GM13976 (cell line): ENCODE results near the gene OPTC.

Source experiments
- DNase-seq: peaks from one replicate; pipeline ENCODE4 v3.0.0; 2012; ENCODE audit warnings: low spot score
- in situ Hi-C: fragments of 300-500 bp; cut with MboI; formaldehyde crosslinking; loops from one replicate; pipeline ENCODE4 v1.12.0; 2022; ENCODE audit warnings: low sequenced_read_pairs, mixed read lengths, inconsistent platforms; ENCODE audit not compliant: unreplicated experiment
- TF ChIP-seq, protein P1 (sequence below): IDR thresholded peaks from 2 replicates; pipeline ENCODE4 v1.5.1; 2012; ENCODE audit warnings: borderline replicate concordance, mild to moderate bottlenecking; ENCODE audit not compliant: insufficient read depth; ENCODE audit errors: extremely low read depth, missing control alignments, control extremely low read depth

OPTC gene

DNA sequence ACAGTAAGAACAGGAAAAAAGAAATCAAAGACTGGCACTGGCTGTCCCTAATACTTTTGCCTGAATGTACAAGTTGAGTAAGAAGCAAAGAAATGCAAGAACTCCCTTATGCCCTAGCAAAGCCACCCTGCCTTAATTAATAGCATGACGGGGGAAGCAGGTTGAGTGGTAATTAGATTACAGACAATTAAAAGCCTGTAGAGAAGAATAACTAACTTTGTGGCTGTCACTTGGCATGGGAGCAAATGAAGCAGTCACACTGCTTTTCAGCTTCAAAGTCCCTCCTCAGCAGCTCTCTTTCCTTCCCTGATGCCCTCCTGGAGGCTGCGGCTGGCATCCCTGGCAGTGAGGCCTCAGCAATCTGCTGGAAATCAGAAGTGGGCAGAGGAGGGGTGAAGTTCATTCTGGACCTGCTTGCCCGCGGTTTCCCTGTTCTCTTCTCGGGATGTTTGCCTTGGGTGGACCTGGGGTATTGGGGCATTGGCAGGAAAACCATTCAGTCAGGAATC lies 3.4 kb downstream of the OPTC start:
- in situ Hi-C loops, result no loop called here
- TF ChIP-seq, protein P1, sequence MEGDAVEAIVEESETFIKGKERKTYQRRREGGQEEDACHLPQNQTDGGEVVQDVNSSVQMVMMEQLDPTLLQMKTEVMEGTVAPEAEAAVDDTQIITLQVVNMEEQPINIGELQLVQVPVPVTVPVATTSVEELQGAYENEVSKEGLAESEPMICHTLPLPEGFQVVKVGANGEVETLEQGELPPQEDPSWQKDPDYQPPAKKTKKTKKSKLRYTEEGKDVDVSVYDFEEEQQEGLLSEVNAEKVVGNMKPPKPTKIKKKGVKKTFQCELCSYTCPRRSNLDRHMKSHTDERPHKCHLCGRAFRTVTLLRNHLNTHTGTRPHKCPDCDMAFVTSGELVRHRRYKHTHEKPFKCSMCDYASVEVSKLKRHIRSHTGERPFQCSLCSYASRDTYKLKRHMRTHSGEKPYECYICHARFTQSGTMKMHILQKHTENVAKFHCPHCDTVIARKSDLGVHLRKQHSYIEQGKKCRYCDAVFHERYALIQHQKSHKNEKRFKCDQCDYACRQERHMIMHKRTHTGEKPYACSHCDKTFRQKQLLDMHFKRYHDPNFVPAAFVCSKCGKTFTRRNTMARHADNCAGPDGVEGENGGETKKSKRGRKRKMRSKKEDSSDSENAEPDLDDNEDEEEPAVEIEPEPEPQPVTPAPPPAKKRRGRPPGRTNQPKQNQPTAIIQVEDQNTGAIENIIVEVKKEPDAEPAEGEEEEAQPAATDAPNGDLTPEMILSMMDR, result no peak
- no peak for DNase-seq

DNA sequence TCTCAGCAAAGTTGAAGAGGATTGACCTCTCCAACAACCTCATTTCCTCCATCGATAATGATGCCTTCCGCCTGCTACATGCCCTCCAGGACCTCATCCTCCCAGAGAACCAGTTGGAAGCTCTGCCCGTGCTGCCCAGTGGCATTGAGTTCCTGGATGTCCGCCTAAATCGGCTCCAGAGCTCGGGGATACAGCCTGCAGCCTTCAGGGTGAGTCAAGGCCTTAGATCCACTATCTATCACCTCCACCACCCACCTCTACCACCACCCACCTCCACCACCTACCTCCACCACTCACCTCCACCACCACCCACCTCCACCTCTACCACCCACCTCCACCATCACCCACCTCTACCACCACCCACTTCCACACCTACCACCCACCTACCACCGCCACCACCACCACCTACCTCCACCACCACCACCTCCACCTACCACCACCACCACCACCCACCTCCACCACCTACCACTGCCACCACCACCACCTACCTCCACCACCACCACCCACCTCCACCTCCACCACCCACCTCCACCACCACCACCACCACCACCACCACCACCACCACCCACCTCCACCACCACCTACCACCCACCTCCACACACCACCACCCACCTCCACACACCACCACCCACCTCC lies 5.8 kb downstream of the OPTC start:
- no peak for DNase-seq
- in situ Hi-C loops, result no loop called here
- TF ChIP-seq, protein P1, result no peak

DNA sequence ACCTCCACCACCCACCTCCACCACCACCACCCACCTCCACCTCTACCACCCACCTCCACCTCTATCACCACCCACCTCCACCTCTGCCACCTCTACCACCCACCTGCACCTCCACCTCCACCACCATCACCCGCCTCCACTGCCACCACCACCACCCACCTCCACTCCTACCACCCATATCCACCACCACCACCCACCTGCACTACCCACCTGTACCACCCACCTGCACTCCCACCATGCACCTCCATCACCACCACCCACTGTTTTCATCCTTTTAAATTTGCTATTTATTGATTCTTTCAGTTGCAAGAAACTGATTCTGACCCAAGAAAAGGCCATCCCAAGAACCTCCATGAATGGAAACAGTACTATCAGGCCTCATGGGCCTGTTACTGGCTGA lies 6.3 kb downstream of the OPTC start:
- no peak for DNase-seq
- TF ChIP-seq, protein P1, result no peak
- in situ Hi-C loops, result no loop called here

DNA sequence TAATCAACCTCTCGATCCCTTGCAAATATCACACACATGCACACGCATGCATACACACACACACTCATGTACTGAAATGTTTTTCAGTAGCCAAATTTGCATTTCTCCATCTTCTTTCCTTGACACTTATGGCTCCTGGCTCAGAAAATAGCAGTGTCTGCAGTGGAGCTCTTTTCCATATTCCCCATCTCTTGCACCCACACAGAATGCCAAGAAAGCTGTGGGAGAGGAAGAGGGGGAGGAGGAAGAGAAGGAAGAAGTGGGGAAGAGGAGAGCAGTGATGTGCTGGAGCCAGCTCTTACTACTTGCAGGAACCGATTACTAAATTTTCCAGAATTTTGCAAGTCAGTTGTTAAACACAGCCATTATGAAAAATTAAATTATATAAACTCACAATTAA lies 9.9 kb downstream of the OPTC start:
- in situ Hi-C loops, result no loop called here
- DNase-seq, result no peak
- TF ChIP-seq, protein P1, result no peak

DNA sequence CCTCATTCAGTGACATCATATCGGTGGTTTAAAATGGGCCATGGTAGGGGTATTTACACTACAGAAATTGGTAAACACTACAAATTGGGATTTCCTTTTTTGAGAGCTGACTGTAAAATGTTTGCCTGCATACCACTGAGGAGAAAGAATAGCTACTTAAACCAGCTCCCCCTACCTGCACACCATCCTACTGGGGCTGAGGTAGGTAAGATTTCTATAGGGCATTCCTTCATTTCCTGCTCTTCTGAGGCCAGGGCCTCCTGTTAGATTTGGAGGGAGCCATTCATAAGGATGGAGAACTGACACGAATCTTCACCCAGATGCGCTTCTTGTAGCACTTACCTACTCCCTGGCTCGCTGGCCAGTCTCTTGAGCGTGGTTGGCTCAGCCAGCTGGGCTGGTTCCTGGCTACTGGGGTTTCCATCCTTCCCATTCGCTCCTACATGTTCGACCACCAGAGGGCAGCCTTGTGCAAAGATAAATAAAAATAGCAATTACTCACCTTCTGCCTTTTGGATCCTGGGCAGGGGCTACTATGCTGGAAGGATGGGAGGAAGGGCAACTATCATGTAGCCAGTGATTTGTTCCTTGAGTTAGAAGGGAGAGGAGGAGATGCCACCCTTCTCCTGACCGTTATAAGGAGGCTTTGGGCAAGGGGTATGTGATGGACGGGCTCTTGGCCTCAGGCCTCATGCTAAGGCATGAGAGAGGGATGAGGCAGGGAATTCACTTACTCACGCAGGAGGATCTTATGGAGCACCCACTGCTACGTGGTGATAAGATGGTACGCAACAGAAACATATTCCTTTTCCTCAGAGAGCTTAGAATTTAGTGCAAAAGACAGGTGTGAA lies 10.7 kb downstream of the OPTC start:
- in situ Hi-C loops, result loop anchor here (5.0 kb wide), 1 partner anchor 198 kb away; no protein-coding TSS in a partner anchor
- peak; percentile 85 for DNase-seq
- TF ChIP-seq, protein P1, result peak; percentile 78

DNA sequence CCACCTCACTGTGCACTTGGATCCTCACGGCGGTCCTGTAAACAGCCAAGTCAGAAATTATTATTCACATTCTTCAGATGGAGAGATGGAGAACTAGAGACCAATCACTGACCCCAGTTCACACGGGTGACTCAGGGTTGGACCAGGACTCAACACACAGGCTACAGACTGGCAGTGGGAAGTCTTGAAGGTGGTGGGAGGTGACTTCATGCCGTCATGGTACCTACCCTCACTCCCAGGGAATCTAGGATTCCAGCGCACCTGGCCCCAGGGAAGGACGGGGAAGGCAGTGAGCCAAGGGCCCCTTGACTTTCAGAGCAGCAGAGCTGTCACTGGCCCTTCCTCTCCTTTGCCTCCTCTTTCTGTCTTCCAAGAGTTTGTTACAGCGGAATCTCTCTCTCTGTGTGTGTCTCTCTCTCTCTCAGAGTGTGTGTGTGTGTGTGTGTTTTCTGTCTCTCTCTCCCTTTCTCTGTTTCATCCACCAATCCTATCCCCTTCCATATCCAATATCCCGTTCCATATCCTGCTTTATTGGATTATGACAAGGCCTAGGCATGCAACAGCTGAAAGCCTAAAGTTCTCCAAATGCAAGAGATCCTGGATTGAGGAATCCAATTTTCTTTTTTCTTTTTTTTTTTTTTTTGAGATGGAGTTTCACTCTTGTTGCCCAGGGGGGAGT lies 11.7 kb downstream of the OPTC start:
- TF ChIP-seq, protein P1, result no peak
- in situ Hi-C loops, result loop anchor here (5.0 kb wide), 1 partner anchor 197 kb away; no protein-coding TSS in a partner anchor

More for the DNA sequence above, 11.7 kb downstream of the OPTC start:
- no peak for DNase-seq
